Activated CD8-positive, alpha-beta memory T cell treated with anti-CD3 and anti-CD28 coated beads, Interleukin-2, amount 50 U/mL, for 24 hours (primary cell): ENCODE measurements around the gene TNRC6C.
"Not testable (repeated sequence)": the region's sequence is repeated elsewhere in the genome, so short reads cannot be mapped to it uniquely, and the experiment has no call there.

Experiments used
- DNase-seq: peaks from one replicate; pipeline ENCODE4 v3.0.0-alpha.2; 2020; ENCODE audit errors: extremely low read depth

Gene TNRC6C

GRCh38 chr17:78043031-78043430 lies 84.5 kb downstream of the TNRC6C start:
- no peak for DNase-seq

DNA sequence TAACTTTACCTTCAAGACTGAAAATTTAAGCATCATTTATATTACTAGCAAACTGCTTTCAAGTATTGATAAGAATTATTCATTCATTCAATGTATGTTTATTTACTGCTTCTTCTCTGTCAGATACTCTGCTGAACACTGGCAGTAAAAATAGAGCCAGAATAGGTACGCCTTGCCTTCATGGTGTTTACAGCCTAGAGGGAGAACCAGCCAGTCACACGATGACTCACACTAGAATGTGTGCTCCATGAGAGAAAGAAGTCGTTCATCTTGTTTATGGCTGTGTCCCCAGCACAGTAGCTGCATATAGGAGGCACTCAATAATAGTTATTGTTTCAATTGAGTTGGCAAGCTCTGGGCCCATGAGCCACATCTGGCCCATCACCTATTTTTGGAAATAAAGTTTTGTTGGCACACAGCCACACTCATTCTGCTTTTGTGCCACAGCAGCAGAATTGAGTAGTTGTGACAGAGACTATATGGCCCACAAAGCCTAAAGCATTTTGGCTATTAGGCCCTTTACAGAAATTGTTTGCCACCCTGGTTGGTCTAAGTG lies 85.9 kb downstream of the TNRC6C start:
- DNase-seq, result no peak

GRCh38 chr17:78045316-78045715 lies 86.8 kb downstream of the TNRC6C start:
- no peak for DNase-seq

GRCh38 chr17:78046923-78047322 lies 88.4 kb downstream of the TNRC6C start:
- DNase-seq, result no peak

DNA sequence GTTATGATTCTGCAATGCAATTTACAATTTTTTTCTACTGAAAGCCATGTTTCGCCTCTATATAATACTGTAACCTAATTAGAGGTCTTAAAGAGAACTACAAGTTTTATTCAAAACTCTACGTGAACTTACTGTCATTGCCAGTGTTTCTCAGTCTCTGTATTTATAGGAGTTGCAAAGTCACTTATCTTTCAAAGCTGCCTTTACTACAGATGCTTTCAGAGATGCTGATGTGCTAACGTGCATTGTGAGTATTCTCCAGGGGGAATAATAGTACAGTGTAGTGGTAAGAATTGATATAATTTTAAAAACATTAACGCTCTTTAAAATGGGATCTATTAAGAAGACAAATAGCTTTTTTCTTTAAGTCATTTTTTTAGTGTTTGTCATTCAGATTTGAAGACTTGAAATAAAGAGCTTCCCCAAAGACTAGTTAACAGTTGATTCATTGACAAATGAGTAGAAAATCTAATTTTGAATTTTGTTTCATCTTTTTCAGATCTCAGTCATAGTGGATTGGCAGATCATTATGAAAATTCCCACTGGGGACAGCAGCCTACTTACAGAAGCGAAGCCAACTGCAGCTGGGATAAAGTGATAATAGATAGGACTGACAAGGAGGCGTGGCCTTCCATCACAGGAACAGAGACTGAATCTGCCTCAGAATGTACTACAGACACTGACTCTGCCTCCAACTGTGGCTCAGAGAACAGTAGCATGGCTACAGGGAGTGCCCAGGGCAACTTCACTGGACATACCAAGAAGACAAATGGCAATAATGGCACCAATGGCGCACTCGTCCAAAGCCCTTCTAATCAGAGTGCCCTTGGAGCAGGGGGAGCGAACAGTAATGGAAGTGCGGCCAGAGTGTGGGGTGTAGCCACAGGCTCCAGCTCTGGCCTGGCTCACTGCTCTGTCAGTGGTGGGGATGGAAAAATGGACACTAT lies 90.1 kb downstream of the TNRC6C start:
- DNase-seq, result no peak

DNA sequence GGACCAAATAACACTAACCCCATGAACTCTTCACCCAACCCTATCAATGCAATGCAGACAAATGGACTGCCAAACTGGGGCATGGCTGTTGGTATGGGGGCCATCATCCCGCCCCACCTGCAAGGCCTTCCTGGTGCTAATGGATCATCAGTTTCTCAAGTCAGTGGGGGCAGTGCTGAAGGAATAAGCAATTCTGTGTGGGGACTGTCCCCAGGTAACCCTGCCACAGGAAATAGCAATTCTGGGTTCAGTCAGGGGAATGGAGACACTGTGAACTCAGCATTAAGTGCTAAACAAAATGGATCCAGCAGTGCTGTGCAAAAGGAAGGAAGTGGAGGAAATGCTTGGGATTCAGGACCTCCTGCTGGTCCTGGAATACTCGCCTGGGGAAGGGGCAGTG lies 91.1 kb downstream of the TNRC6C start:
- no peak for DNase-seq

- DNase-seq, result no peak
These were observed 92.9 kb downstream of the TNRC6C start for GRCh38 chr17:78051186-78051972.

GRCh38 chr17:78053777-78054468 lies 95.4 kb downstream of the TNRC6C start:
- no peak for DNase-seq

DNA sequence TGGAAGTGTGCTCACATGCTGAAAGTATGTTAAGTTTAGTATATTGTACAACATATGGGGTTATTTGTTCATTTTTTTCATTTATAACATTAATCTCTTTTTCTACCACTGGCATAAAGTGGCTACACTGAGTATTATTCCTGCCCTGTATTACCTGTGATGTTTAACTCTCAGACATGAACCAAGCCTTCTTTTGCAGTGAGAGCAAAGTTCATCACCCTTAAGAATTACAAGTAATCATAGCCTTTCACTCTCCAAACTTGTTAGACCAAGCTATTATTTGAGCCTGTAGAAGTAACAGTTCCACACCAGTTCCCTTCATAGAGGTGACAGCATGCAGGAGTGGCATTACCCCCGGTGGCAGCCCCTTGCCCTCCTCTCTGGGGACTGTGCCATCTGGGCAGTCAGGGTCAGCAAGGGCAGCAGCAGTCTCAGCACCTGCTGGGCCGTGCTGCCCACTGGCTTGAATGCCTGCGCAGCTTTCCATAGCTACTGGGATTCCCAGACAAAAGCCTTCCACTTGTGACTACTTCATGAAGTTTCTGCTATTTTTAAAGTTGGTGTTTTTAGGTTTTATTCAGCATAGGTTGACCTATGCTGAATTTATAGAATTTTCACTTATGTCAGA lies 98.7 kb downstream of the TNRC6C start:
- no peak for DNase-seq

GRCh38 chr17:78058001-78058400 lies 99.5 kb downstream of the TNRC6C start:
- no peak for DNase-seq

DNA sequence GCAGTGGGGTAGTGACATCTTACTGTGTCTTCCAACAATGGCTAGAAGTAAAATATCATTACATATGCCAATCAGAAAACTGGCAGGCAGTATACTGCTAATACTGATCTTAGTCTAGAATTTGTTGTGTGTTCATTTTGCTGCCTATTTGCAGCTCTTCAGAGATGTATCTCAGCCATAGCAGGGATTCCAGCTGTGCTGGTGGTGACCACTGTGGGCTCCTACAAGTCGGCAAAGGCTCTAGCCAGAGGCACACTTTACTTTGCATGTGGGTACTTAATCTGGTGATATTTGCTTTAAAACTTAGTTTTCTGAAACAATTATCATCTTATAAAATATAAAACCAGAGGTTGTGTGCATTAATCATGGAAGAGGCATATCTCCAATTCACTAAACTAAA lies 100.1 kb downstream of the TNRC6C start:
- no peak for DNase-seq

DNA sequence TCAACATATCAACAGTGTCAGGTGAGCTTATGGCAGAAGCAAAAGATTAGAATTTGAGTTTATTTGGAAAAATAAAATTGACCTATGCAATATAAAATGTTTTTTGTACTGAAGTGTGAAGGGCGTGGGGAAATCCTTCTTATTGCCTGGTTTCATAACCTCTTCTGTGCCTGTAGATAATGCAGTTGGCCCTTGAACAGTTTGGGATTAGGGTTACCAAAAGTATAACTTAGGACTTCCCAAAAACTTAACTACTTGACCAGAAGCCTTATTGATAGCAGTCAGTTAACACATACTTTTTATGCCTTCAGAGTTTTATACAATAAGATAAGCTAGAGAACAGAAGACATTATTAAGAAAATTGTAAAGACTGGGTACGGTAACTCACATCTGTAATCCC lies 104.1 kb downstream of the TNRC6C start:
- no peak for DNase-seq

DNA sequence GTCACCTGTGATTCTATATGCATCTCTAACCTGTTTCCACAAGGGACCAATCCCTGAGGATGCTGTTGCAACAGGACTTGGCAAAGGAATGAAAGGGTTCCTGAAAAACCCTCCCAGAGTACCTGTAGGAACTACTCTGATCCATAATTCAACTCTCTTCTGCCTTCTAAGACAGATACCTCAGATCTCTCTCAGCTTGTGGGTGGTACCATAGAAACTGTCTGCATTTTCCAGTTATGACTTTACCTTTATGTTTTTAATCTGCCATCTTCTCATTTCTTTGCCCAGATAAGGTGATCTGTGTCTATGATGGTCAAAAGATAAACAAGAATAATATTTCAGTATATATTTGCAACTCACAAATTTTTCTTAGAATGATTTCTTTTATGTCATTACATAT lies 105.0 kb downstream of the TNRC6C start:
- no peak for DNase-seq

- DNase-seq, result no peak
These were observed 106.2 kb downstream of the TNRC6C start for GRCh38 chr17:78064708-78065107.

GRCh38 chr17:78066976-78067375 lies 108.5 kb downstream of the TNRC6C start:
- DNase-seq, result not testable (repeated sequence)

GRCh38 chr17:78069695-78070094 lies 111.2 kb downstream of the TNRC6C start:
- DNase-seq, result no peak

- DNase-seq, result no peak
These were observed 114.5 kb downstream of the TNRC6C start for GRCh38 chr17:78072961-78073360.

- no peak for DNase-seq
These were observed 116.5 kb downstream of the TNRC6C start for GRCh38 chr17:78075011-78075410.

DNA sequence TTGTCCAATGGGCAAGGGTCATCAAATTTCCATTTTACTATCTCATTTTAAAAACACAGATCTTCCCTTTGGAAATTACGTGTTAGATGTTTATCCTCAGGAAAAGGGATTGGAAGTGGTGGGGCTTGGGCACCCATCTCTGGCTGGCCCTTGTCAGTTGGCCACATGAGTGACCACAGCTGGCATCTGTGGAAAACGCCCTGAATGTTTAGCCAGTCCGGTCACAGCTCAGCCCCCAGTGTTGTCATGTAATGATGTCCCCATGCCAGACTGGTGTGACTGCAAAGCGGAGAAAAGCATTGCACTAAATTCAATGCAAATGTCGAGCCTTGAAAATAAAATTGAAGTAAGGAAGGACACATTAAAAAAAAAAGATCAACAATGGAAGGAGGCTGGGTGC lies 117.0 kb downstream of the TNRC6C start:
- DNase-seq, result no peak

GRCh38 chr17:78079253-78079652 lies 120.8 kb downstream of the TNRC6C start:
- no peak for DNase-seq

- DNase-seq, result no peak
These were observed 123.0 kb downstream of the TNRC6C start for GRCh38 chr17:78081551-78081950.
